Epidermal melanocyte (primary cell): ENCODE measurements around the gene FUT8.
"Not testable (repeated sequence)": the region's sequence is repeated elsewhere in the genome, so short reads cannot be mapped to it uniquely, and the experiment has no call there.

Source experiments
- DNase-seq: peaks from one replicate; pipeline ENCODE4 v3.0.0; 2011; ENCODE audit warnings: low spot score; ENCODE audit not compliant: insufficient read length

The FUT8 gene

DNA sequence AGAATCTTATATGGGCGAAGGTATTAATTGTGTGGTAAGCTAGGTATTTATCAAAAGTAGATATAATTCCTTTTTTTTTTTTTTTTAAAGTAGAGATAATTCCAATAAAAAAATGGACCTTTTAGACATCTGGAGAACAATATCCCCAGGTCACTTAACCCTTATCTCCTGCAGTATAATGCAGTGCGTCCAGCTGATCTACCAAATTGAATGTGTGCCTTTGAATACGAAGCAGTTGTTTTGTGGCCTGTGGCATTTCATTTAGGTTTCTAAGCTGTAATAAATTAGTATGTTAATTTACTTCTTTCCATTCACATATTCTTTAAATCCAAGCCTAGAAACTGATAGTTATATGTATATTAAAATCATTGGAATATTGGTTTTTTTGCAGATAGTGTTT lies 3.1 kb downstream of the FUT8 start:
- DNase-seq, result no peak

GRCh38 chr14:65419593-65420252 lies 7.2 kb downstream of the FUT8 start:
- DNase-seq, result no peak

DNA sequence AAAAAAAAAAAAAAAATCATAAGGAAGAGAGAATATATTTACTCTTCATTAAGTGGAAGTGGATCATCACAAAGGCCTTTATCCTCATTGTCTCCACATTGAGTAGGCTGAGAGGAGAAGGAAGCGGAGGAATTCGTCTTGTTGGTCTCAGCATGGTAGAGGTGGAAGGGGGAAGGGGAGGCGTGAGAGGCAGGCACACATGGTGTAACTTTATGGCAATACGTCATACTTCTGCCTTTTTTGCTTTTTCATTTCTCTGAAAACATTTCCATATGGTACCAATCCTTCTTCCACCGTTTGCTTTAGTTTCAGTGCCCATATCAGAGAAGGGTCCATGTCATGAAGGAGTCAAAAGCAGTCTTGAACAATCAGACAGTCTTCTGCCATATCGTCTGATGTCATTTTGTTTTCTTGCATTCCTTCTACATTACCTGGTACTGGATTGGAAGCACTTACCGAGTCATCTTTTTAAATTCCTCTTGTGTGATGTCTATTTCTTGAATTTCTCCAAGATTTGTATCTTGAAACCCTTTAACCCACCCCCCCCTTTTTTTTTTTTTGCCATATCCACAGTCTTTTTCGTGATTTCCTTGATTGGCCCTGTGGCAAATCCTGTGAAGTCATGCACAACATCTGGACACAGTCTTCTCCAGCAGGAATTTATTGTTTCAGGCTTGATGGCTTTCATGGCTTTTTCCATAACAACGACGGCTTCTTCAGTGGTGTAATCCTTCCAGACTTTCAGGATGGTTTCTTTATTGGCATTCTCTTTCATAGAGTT lies 8.9 kb downstream of the FUT8 start:
- no peak for DNase-seq

GRCh38 chr14:65422088-65422834 lies 9.7 kb downstream of the FUT8 start:
- no peak for DNase-seq

DNA sequence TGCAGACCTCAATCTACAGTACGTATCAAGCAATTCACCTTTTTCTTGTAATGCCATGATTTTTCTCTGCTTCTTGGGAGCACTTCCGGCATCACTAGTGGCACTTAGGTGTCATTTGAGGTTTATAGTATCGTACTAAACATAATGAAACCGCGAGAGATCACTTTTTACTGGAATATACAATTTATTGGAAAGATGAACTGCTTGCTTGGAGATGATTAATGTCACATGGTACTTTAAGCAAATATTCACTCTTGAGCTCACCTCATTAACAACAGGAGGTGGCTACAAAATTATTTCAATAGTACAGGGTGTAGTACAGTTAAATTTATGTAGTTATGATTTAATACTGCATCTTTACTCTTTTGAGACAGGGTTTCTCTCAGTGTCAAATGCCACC lies 11.5 kb downstream of the FUT8 start:
- DNase-seq, result no peak

DNA sequence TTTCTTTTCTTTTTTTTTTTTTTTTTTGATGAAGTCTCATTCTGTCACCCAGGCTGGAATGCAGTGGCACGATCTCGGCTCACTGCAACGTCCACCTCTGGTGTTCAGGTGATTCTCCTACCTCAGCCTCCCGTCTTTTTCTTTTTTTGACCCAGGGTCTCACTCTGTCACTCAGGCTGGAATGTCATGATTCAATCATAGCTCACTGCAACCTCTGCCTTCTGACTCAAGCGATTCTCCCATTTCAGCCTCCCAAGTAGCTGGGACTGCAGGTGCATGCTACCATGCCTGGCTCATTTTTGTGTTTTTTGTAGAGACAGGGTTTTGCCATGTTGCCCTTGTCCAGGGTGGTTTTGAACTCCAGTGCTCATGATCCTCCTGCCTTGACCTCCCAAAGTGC lies 12.0 kb downstream of the FUT8 start:
- no peak for DNase-seq

DNA sequence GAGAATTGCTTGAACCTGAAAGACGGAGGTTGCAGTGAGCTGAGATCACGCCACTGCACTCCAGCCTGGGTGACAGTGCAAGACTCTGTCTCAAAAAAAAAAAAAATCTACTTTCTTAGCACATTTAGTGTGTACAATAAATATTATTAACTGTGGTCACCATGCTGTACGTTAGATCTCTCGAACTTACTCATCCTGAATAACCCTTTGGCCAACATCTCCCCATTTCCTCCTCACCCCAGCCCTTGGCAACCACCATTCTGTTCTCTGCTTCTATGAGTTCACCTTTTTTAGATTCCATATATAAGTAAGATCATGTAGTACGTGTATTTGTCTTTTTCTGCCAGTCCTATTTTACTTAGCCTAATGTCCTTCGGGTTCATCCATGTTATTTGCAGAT lies 13.4 kb downstream of the FUT8 start:
- no peak for DNase-seq

- DNase-seq, result not testable (repeated sequence)
These were observed 14.4 kb downstream of the FUT8 start for GRCh38 chr14:65426902-65427301.

GRCh38 chr14:65428691-65429090 lies 16.2 kb downstream of the FUT8 start:
- no peak for DNase-seq

GRCh38 chr14:65429757-65430156 lies 17.2 kb downstream of the FUT8 start:
- no peak for DNase-seq

- DNase-seq, result no peak
These were observed 18.7 kb downstream of the FUT8 start for GRCh38 chr14:65431245-65431644.

GRCh38 chr14:65431951-65432350 lies 19.4 kb downstream of the FUT8 start:
- no peak for DNase-seq

DNA sequence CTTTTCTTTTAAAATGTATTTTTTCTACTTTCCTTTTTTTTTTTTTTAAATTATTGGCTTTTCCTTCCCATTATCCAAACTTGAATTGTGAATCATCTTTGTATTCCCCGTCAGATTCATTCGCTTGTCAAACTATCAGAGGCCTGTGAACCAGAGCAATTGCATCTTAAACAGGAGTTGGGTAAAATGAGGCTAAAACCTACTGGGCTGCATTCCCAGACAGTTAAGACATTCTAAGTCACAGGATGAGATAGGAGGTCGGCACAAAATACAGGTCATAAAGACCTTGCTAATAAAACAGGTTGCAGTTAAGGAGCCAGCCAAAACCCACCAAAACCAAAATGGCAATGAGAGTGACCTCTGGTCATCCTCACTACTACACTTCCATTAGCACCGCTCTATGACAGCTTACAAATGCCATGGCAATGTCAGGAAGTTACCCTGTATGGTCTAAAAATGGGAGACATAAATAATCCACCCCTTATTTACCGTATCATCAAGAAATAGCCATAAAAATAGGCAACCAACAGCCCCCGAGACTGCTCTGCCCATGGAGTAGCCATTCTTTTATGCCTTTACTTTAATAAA lies 19.9 kb downstream of the FUT8 start:
- DNase-seq, result no peak

GRCh38 chr14:65433157-65433556 lies 20.6 kb downstream of the FUT8 start:
- DNase-seq, result no peak

DNA sequence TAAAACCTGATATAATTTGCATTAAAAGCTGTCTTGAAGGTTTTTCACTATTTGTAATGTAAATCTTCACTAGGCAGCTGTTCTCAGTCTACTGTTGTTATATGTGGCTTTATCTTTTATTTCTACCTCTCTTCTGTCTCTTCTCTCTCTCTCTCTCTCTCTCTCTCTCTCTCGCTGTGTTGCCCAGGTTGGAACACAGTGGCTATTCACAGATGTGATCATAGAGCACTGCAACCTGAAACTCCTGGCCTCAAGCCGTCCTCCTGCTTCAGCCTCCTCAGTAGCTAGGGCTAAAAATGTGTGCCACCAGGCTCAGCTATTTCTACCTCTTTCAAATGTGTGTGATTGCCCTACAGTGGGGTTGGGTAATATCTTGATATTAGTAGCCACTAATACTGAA lies 21.1 kb downstream of the FUT8 start:
- no peak for DNase-seq

DNA sequence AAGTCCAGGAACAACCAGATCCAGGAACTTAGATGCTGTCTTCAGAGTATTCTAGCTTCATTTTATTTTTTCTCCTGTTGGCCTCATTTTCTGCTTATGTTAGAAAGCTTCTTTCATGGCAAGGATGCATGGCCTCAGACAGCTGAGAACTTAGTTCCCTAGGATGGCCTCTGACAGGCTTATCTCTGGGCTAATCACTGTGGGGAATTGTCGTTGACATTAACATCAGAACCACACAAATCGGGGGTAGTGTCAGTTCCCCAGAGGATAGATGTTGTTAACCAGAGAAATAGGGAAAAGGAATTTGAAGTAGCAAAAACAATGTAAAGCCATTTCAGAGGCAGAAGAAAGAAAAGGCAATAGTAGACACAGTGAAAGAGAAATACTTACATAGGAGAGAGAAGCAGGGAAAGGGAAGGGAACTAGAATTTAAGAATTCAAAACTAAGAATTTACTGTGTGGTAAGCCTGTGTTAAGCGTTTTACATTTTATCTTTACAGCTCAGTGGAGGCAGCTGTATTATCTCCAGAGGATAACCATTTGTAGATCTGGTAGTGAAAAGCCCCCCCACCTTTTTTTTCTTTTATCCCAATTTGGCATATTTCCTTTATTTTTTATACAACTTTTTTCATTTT lies 21.8 kb downstream of the FUT8 start:
- no peak for DNase-seq

DNA sequence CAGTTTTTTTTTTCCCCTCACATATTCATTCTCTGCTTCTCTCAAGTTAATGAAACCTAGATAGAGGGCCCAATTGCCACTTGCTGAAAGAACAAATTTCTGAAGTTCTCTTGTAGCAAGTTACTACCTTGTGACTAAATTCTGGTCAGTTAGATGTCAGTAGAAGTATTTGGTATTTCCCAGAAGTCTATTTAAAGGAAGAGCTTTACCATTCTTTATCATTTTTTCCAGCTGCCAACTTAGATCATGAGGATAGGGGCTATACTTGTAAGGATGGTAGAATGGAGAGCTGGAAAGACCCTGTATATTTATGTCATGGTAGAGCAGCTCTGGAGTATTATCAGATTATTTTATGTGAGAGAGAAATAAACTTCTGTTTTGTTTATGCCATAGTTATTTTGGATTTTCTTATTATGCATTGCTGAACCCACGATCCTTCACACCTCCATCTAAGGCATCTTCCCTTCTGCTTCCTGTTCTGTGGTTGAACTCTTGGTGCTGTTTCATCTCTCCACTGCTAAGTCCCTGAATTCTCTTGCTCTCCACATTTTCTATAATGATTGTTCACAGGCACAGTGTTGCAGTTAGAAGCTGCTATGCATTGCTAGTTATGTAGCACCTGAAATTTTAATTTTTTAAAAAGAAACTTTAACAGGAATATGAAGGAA lies 25.9 kb downstream of the FUT8 start:
- DNase-seq, result no peak

- DNase-seq, result no peak
These were observed 26.6 kb downstream of the FUT8 start for GRCh38 chr14:65439117-65439516.

GRCh38 chr14:65440230-65440629 lies 27.7 kb downstream of the FUT8 start:
- no peak for DNase-seq

GRCh38 chr14:65444230-65444629 lies 31.7 kb downstream of the FUT8 start:
- no peak for DNase-seq

DNA sequence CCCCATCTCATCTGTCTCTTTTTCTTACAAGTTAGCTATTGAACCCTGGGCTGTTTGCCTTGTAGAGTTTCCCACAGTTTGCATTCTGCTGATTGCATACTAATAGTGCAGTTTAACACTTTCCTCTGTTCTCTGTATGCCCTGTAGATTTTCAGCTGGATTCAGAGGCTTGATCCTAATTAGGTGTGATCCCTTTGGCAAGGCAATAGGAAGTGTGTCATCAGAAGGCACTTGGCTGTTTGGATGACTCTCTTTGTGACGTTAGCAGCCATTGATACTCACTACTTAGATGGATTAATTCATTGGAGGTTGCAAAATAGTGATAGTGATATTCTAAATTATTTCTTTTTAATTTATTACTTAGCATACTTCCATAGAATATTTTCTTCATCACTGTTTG lies 33.6 kb downstream of the FUT8 start:
- no peak for DNase-seq
